GM06990 (cell line): ENCODE results near the gene ZNF383.

Experiments used
- DNase-seq: peaks from one replicate; pipeline ENCODE4 v3.0.0-alpha.2; 2011; ENCODE audit not compliant: insufficient read length; ENCODE audit errors: extremely low read depth
- H3K27me3 ChIP-seq: replicated peaks from 2 replicates; pipeline ENCODE4 v1.6.0; 2011; ENCODE audit warnings: low read length; ENCODE audit not compliant: control insufficient read depth, insufficient read depth
- H3K36me3 ChIP-seq: 2 replicates; pipeline ENCODE4 v1.5.1; 2011; ENCODE audit warnings: low read length; ENCODE audit not compliant: control insufficient read depth, insufficient read depth
- H3K4me3 ChIP-seq: replicated peaks from 2 replicates; pipeline ENCODE4 v1.5.1; 2011; ENCODE audit warnings: low read depth, mild to moderate bottlenecking, control low read depth, low read length
- TF ChIP-seq, protein P1 (sequence below): IDR thresholded peaks from 2 replicates; pipeline ENCODE4 v1.5.1; 2011; ENCODE audit warnings: low read length, control low read depth, mild to moderate bottlenecking, inconsistent platforms; ENCODE audit not compliant: insufficient read depth, poor library complexity, severe bottlenecking

ZNF383 gene

DNA sequence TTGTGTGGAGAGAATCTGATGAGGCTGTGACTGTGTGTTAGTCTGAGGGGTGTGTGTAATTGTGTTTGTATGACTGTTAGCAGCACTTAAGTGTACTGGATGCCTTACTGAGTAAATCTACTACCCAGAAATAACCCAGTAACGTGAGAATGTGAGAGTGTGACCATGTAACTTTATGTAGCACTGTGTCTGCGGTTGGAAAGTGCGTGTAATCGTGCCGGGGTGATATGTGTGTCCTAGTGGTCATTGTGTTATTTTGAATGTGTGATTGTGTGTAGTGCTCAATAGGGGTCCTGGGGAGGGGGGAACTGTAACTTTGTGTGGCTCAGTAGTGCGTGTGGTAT is 550 bp downstream of the ZNF383 start:
- peaks cover 2% of the 10 kb centered on the region; the same call in 1 of the 2 replicates for H3K36me3 ChIP-seq
- H3K4me3 ChIP-seq: peak overlapping the region; percentile 100
- no peaks in the 10 kb centered on the region for H3K27me3 ChIP-seq
- TF ChIP-seq, protein P1, sequence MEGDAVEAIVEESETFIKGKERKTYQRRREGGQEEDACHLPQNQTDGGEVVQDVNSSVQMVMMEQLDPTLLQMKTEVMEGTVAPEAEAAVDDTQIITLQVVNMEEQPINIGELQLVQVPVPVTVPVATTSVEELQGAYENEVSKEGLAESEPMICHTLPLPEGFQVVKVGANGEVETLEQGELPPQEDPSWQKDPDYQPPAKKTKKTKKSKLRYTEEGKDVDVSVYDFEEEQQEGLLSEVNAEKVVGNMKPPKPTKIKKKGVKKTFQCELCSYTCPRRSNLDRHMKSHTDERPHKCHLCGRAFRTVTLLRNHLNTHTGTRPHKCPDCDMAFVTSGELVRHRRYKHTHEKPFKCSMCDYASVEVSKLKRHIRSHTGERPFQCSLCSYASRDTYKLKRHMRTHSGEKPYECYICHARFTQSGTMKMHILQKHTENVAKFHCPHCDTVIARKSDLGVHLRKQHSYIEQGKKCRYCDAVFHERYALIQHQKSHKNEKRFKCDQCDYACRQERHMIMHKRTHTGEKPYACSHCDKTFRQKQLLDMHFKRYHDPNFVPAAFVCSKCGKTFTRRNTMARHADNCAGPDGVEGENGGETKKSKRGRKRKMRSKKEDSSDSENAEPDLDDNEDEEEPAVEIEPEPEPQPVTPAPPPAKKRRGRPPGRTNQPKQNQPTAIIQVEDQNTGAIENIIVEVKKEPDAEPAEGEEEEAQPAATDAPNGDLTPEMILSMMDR: no peak
- DNase-seq: no peak

DNA sequence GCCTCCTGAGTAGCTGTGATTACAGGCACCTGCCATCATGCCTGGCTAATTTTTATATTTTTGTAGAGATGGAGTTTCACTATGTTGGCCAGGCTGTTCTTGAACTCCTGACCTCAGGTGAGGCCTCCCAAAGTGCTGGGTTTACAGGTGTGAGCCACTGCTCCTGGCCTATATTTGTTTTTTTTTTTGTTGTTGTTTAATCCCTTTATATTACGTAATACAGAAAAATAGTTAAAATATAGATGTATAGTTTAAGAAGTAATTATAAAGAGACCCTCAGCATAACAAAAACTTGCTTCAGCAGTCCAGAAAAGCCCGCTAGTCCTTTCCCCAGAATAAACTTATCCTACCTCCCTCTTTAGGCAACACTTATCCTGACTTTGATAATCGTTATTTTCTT is 2.4 kb downstream of the ZNF383 start:
- DNase-seq: no peak

DNA sequence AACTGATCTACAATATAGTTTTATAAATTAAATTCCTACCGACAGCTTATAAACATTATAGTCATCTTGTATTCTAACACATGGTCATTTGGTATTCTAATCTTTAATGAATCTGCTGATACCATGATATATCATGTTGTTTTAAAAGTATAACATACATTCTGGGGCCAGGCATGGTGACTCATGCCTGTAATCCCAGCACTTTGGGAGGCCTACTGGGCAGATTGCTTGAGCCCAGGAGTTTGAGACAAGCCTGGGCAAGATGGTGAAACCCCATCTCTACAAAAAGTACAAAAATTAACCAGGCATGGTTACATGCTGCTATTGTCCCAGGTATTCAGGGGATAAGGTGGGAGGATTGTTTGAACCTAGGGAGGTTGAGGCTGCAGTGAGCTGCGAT is 3.1 kb downstream of the ZNF383 start:
- Histone ChIP-seq H3K27me3 (no peaks in the 10 kb centered on the region), H3K36me3 (peaks cover 2% of the 10 kb centered on the region; the same call in 1 of the 2 replicates), H3K4me3 (no peak overlapping the region)
- DNase-seq: no peak
- TF ChIP-seq, protein P1: no peak

More for the DNA sequence above, 2.4 kb downstream of the ZNF383 start:
- Histone ChIP-seq H3K4me3 (no peak overlapping the region), H3K27me3 (no peaks in the 10 kb centered on the region), H3K36me3 (peaks cover 2% of the 10 kb centered on the region; the same call in 1 of the 2 replicates)
- TF ChIP-seq, protein P1: no peak

DNA sequence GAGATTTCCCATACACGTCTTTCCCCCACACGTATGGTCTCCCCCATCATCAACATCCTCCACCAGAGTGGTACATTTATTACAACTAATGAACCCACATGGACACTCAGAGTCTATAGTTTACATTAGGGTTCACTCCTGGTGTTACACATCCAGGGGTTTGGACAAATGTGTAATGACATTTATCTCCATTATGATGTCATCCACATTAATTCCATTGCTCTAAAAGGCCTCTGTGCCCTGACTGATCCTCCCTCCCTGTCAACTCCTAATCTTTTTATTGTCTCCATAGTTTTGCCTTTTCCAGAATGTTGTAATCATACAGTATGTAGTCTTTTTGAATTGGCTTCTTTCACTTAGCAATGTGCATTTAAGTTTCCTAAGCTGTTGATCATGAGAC is 8.2 kb downstream of the ZNF383 start:
- TF ChIP-seq, protein P1: no peak
- no peak for DNase-seq
- peaks cover 9% of the 10 kb centered on the region for H3K36me3 ChIP-seq
- no peaks in the 10 kb centered on the region for H3K27me3 ChIP-seq
- no peak overlapping the region for H3K4me3 ChIP-seq

DNA sequence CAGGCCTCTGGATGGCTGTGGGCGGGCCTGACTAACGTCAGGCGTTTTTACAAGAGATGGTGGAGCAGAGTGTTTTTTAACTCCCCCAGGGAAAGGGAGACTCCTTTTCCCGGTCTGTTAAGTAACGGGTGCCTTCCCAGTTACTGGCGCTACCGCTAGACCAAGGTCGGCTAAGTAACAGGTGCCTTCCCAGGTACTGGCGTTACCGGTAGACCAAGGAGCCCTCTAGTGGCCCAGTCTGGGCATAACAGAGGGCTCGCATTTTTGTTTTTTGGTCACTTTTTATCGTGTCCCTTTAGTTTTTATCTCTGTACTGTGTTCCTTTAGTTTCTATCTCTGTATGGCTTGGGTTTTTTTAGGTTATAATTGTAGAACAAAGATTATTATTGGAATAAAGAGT is 10.0 kb downstream of the ZNF383 start:
- H3K36me3 ChIP-seq: peaks cover 9% of the 10 kb centered on the region
- no peak for DNase-seq
- H3K4me3 ChIP-seq: no peak overlapping the region
- H3K27me3 ChIP-seq: no peaks in the 10 kb centered on the region
- TF ChIP-seq, protein P1: peak; percentile 22

DNA sequence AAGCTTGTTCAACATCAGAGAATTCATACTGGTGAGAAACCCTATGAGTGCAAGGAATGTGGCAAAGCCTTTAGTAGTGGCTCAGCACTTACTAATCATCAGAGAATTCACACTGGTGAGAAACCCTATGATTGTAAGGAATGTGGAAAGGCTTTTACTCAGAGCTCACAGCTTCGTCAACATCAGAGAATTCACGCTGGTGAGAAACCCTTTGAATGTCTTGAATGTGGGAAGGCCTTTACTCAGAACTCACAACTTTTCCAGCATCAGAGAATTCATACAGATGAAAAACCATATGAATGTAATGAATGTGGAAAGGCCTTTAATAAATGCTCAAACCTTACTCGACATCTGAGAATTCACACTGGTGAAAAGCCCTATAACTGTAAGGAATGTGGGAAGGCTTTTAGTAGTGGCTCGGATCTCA is 25.2 kb downstream of the ZNF383 start:
- TF ChIP-seq, protein P1: no peak
- peaks cover 13% of the 10 kb centered on the region for H3K36me3 ChIP-seq

More for the DNA sequence above, 25.2 kb downstream of the ZNF383 start:
- Histone ChIP-seq H3K4me3 (no peak overlapping the region), H3K27me3 (no peaks in the 10 kb centered on the region)
- no peak for DNase-seq
